Naive thymus-derived CD4-positive, alpha-beta T cell (primary cell): ENCODE data around the gene CREM. TPM values are rescaled to one million over a fixed set of nuclear protein-coding genes. Genes with fewer than 3 reads are reported as not detected.
"Not testable (repeated sequence)": the region's sequence is repeated elsewhere in the genome, so short reads cannot be mapped to it uniquely, and the experiment has no call there.

Experiments
- ATAC-seq: fragments of 150-1000 bp; cut with Tn5 transposase; 2 replicates; pipeline ENCODE4 v1.10.0; 2021; ENCODE audit warnings: mild to moderate bottlenecking, moderate library complexity
- CTCF ChIA-PET: fragments of 350-600 bp; sonication (Branson Sonifier 250); formaldehyde crosslinking; loops from one replicate; lab custom pipeline; 2021; ENCODE audit warnings: antibody characterized with exemption; lab: Charles Lee
- POLR2A ChIA-PET: fragments of 350-600 bp; sonication (Branson Sonifier 250); formaldehyde crosslinking; loops from one replicate; lab custom pipeline; 2021; ENCODE audit warnings: antibody characterized with exemption, inconsistent platforms; lab: Charles Lee
- DNase-seq, 9 donors: peaks; one replicate each; pipeline versions ENCODE4 v3.0.0 to v3.0.0-alpha.2; 2020 to 2022; ENCODE audit warnings: mixed read lengths in 1 of 9
- H3K27ac ChIP-seq: one replicate; pipeline ENCODE4 v1.7.0; 2013; ENCODE audit warnings: mild to moderate bottlenecking, low read depth, low read length, moderate library complexity
- H3K27me3 ChIP-seq, 2 donors: one replicate each; pipeline ENCODE4 v1.7.0; 2013; ENCODE audit warnings: low read length in 2 of 2, mild to moderate bottlenecking in 2 of 2, moderate library complexity in 2 of 2; ENCODE audit not compliant: control insufficient read depth in 2 of 2, insufficient read depth in 2 of 2
- H3K36me3 ChIP-seq, 3 experiments: 1 replicate in 2 of 3; 2 replicates in 1 of 3; pipeline ENCODE4 v1.7.0; 2013; ENCODE audit warnings: low read length in 3 of 3, mild to moderate bottlenecking in 3 of 3, moderate library complexity in 1 of 3; ENCODE audit not compliant: insufficient read depth in 3 of 3, control insufficient read depth in 2 of 3
- H3K4me1 ChIP-seq, 2 donors: one replicate each; pipeline ENCODE4 v1.7.0; 2013; ENCODE audit warnings: low read length in 2 of 2, mild to moderate bottlenecking in 2 of 2, moderate library complexity in 1 of 2; ENCODE audit not compliant: control insufficient read depth in 2 of 2, insufficient read depth in 2 of 2
- H3K4me3 ChIP-seq: 2 replicates; pipeline ENCODE4 v1.7.0; 2013; ENCODE audit warnings: mild to moderate bottlenecking, low read length
- H3K9me3 ChIP-seq, 3 experiments: 1 replicate in 2 of 3; 2 replicates in 1 of 3; pipeline ENCODE4 v1.7.0; 2013; ENCODE audit warnings: low read length in 3 of 3; ENCODE audit not compliant: control insufficient read depth in 2 of 3
- H3K27ac Mint-ChIP-seq, 9 donors: one replicate each; pipeline ENCODE4 v1.8.0; 2020 to 2022; ENCODE audit warnings: mixed read lengths in 9 of 9, mild to moderate bottlenecking in 8 of 9, moderate library complexity in 5 of 9, inconsistent platforms in 2 of 9
- H3K27me3 Mint-ChIP-seq, 5 donors: one replicate each; pipeline ENCODE4 v1.8.0; 2021 to 2022; ENCODE audit warnings: mixed read lengths in 5 of 5, mild to moderate bottlenecking in 1 of 5
- H3K36me3 Mint-ChIP-seq, 5 donors: one replicate each; pipeline ENCODE4 v1.8.0; 2020 to 2022; ENCODE audit warnings: mixed read lengths in 5 of 5, mild to moderate bottlenecking in 3 of 5, inconsistent platforms in 1 of 5
- H3K4me1 Mint-ChIP-seq, 7 donors: one replicate each; pipeline ENCODE4 v1.8.0; 2020 to 2022; ENCODE audit warnings: mixed read lengths in 7 of 7, mild to moderate bottlenecking in 3 of 7, inconsistent platforms in 1 of 7
- H3K4me3 Mint-ChIP-seq, 10 donors: one replicate each; pipeline ENCODE4 v1.8.0; 2020 to 2022; ENCODE audit warnings: mild to moderate bottlenecking in 10 of 10, mixed read lengths in 10 of 10, moderate library complexity in 6 of 10, inconsistent platforms in 2 of 10
- H3K9me3 Mint-ChIP-seq, 11 donors: one replicate each; pipeline ENCODE4 v1.8.0; 2020 to 2022; ENCODE audit warnings: mixed read lengths in 11 of 11, mild to moderate bottlenecking in 4 of 11, inconsistent platforms in 1 of 11, moderate library complexity in 1 of 11
- intact Hi-C, 2 donors: fragments of 100-400 bp; cut with micrococcal nuclease; formaldehyde crosslinking; loops; one replicate each; pipeline ENCODE4 v1.15.1; 2023
- polyA plus RNA-seq, 2 donors: library from polyadenylated mRNA; unstranded; fragments of 300-500 nt; fragmentation: Illumina TruSeq; gene quantifications; one replicate each; pipeline ENCODE4 v1.2.3, GENCODE V29; 2021
- total RNA-seq, 6 experiments: library from RNA in 5 of 6; stranded (reverse) in 5 of 6; gene quantifications; 1 replicate in 5 of 6; 2 replicates in 1 of 6; pipeline ENCODE4 v1.2.3 and lab custom pipeline; 2021 to 2026

The CREM gene
- total RNA-seq, result 10 to 100 TPM; 13.3 to 76.2 (median 31.6) TPM
- polyA plus RNA-seq, result 10 to 100 TPM; 19.1 to 19.7 TPM
- 55.3 reads per million, percentile 73 among the genes with 10 or more reads in this experiment for total RNA-seq (lab: John Stamatoyannopoulos, UW)

- H3K9me3 ChIP-seq, result no peaks in the 10 kb centered on the region
- intact Hi-C loops, result loop anchor here (1.0 to 10.0 kb wide), 10 partner anchors 23 to 516 kb away; partner anchors contain the start of genes CCNY (in 2 of the 2), CUL2 (in 2 of the 2) and FZD8 (in 1 of the 2)
- H3K4me3 Mint-ChIP-seq, result peak within 1 kb of the TSS; percentile 63 to 93 (median 91)
- peaks cover 0 to 4% (median 0%) of the 10 kb centered on the region in 11 donors for H3K9me3 Mint-ChIP-seq
- DNase-seq (peak; percentile 98 to 100 (median 99)), ATAC-seq (peak; percentile 90)
- H3K4me3 ChIP-seq, result peak within 1 kb of the TSS; percentile 84
- peak within 1 kb of the TSS; percentile 100 for H3K27ac ChIP-seq
- H3K36me3 ChIP-seq, result no peaks in the 10 kb centered on the region
- peaks cover 0 to 6% (median 0%) of the 10 kb centered on the region in 5 donors for H3K36me3 Mint-ChIP-seq
- H3K27ac Mint-ChIP-seq, result peak within 1 kb of the TSS; percentile 85 to 99 (median 95)
- ChIA-PET CTCF (interaction anchor here (1.1 to 12.0 kb wide), 3 partner anchors 69 to 95 kb away, joined by 4 to 118 read pairs (median 62); no protein-coding TSS in a partner anchor), POLR2A (interaction anchor here (0.6 to 3.7 kb wide), 20 partner anchors 9 to 202 kb away, joined by 3 to 80 read pairs (median 4); partner anchors contain the start of gene CUL2)
- H3K4me1 ChIP-seq, result peaks cover 17 to 20% of the 10 kb centered on the region in 2 donors
- peaks cover 16 to 61% (median 47%) of the 10 kb centered on the region in 7 donors for H3K4me1 Mint-ChIP-seq
- H3K27me3 Mint-ChIP-seq, result no peaks in the 10 kb centered on the region
- no peaks in the 10 kb centered on the region for H3K27me3 ChIP-seq
These were observed at the start of gene CREM for GRCh38 chr10:35126530-35127288. Gene CREM, plus strand, starts transcription at chr10:35126846. Its CDS starts 10,990 bp downstream, at chr10:35137836.

- CTCF ChIA-PET, result no interaction called here
These were observed 47.4 kb upstream of the CREM start for GRCh38 chr10:35079265-35079664.

GRCh38 chr10:35079763-35080162 lies 46.9 kb upstream of the CREM start:
- ATAC-seq (no peak), DNase-seq (no peak)
- H3K36me3 ChIP-seq, result no peaks in the 10 kb centered on the region
- peaks cover 0 to 6% of the 10 kb centered on the region in 2 donors for H3K4me1 ChIP-seq
- no peak overlapping the region for H3K4me3 ChIP-seq
- CTCF ChIA-PET, result no interaction called here
- no peak overlapping the region for H3K4me3 Mint-ChIP-seq
- peaks cover 0 to 4% (median 0%) of the 10 kb centered on the region in 11 donors for H3K9me3 Mint-ChIP-seq
- peak overlapping the region in 1 of 9 donors; percentile 52 for H3K27ac Mint-ChIP-seq
- no peaks in the 10 kb centered on the region for H3K27me3 Mint-ChIP-seq
- no peaks in the 10 kb centered on the region for H3K9me3 ChIP-seq
- no peaks in the 10 kb centered on the region for H3K27me3 ChIP-seq
- peaks cover 8 to 69% (median 57%) of the 10 kb centered on the region in 7 donors for H3K4me1 Mint-ChIP-seq
- intact Hi-C loops, result no loop called here
- POLR2A ChIA-PET, result no interaction called here
- H3K36me3 Mint-ChIP-seq, result peaks cover 0 to 49% (median 31%) of the 10 kb centered on the region in 5 donors
- no peak overlapping the region for H3K27ac ChIP-seq

More at GRCh38 chr10:35079265-35079664, 47.4 kb upstream of the CREM start:
- Histone ChIP-seq H3K27me3 (no peaks in the 10 kb centered on the region), H3K4me3 (no peak overlapping the region), H3K9me3 (no peaks in the 10 kb centered on the region), H3K4me1 (peaks cover 0 to 6% of the 10 kb centered on the region in 2 donors), H3K27ac (no peak overlapping the region), H3K36me3 (no peaks in the 10 kb centered on the region)
- intact Hi-C loops, result no loop called here
- peaks cover 9 to 66% (median 57%) of the 10 kb centered on the region in 7 donors for H3K4me1 Mint-ChIP-seq
- H3K36me3 Mint-ChIP-seq, result peaks cover 0 to 46% (median 28%) of the 10 kb centered on the region in 5 donors
- H3K27ac Mint-ChIP-seq, result no peak overlapping the region
- H3K4me3 Mint-ChIP-seq, result no peak overlapping the region
- no peaks in the 10 kb centered on the region for H3K27me3 Mint-ChIP-seq
- POLR2A ChIA-PET, result no interaction called here
- DNase-seq, result no peak
- ATAC-seq, result no peak
- H3K9me3 Mint-ChIP-seq, result peaks cover 0 to 4% (median 0%) of the 10 kb centered on the region in 11 donors

DNA sequence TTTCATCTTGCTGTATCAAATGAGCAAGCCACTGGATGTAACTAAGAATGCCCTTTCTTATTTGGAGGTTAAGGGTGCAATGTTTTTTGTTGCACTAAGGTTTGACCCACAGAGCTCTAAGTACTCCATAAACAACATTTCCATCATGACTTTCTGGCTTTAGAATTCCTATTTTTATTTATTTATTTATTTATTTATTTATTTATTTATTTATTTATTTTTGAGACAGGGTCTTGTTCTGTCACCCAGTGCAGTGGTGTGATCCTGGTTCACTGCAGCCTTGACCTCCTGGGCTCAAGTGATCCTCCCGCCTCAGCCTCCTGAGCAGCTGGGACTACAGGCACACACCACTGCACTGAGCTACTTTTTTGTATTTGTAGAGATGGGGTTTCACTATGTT lies 46.4 kb upstream of the CREM start:
- CTCF ChIA-PET, H3K9me3 Mint-ChIP-seq, ATAC-seq, POLR2A ChIA-PET, H3K36me3 ChIP-seq, DNase-seq, intact Hi-C loops, H3K4me3 Mint-ChIP-seq, H3K4me1 ChIP-seq, H3K27me3 ChIP-seq, H3K9me3 ChIP-seq, H3K4me3 ChIP-seq, H3K27me3 Mint-ChIP-seq, H3K27ac Mint-ChIP-seq, H3K27ac ChIP-seq: not testable (repeated sequence)
- Mint-ChIP-seq H3K36me3 (peaks cover 0 to 46% (median 28%) of the 10 kb centered on the region in 5 donors), H3K4me1 (peaks cover 5 to 64% (median 52%) of the 10 kb centered on the region in 7 donors)

DNA sequence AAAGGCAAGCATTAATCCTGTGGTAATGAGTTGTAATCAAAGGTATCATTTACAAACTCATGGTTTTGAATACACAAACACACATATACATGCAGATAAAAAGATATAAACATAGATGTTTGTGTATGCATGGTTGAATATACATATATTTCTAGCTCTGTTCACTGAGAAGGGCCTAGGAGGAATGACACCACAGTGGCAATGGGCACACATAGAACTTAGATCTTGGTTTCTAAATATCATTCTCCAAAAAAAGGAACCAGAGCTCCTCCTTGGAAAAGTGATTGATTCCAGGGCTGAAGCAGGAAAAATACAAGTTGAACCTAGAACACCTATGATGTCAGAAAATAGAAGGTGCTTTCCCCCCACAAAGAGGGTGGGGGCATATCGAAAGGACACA lies 43.4 kb upstream of the CREM start:
- CTCF ChIA-PET, result no interaction called here
- no peak for ATAC-seq
- Histone ChIP-seq H3K4me1 (peaks cover 16 to 24% of the 10 kb centered on the region in 2 donors), H3K27ac (no peak overlapping the region), H3K9me3 (no peaks in the 10 kb centered on the region), H3K36me3 (no peaks in the 10 kb centered on the region), H3K27me3 (no peaks in the 10 kb centered on the region), H3K4me3 (no peak overlapping the region)
- Mint-ChIP-seq H3K4me3 (peak overlapping the region in 2 of 10 donors; percentile 13 to 28), H3K27ac (no peak overlapping the region), H3K27me3 (no peaks in the 10 kb centered on the region), H3K9me3 (peaks cover 0 to 4% (median 0%) of the 10 kb centered on the region in 11 donors), H3K4me1 (peaks cover 24 to 80% (median 72%) of the 10 kb centered on the region in 7 donors), H3K36me3 (peaks cover 7 to 58% (median 33%) of the 10 kb centered on the region in 5 donors)
- DNase-seq, result no peak
- intact Hi-C loops, result no loop called here
- POLR2A ChIA-PET, result no interaction called here

DNA sequence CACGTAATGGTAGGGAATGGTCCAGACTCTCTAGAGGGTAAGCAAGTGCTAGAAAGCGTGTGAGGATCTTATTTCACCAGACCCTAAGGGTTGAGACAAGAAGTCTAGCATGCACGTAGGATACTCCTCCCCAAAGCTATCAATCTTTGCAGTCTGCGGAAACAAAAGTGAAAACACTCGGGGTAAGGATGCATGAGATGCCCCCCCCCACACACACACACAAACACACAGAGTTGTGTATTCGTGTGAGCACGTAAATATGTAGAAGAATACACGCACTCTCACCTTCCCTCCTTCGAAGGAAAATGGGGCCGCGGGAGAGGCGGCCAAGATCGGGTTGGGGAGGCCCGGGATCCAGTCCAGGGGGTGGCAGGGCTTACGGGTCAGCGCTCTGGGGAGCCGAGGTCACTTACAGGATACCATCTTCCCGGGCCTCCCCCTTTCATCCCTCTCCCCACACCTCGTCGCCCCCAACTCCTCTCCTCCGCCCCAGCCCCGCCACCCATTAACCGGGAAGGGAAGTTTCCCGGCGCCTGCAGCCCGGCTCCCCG lies 37.0 kb upstream of the CREM start:
- peaks cover 0 to 5% (median 0%) of the 10 kb centered on the region in 11 donors for H3K9me3 Mint-ChIP-seq
- peaks cover 0 to 4% (median 0%) of the 10 kb centered on the region in 5 donors for H3K27me3 Mint-ChIP-seq
- Histone ChIP-seq H3K4me1 (peaks cover 35 to 42% of the 10 kb centered on the region in 2 donors), H3K27ac (peak overlapping the region; percentile 98), H3K36me3 (peaks cover 0 to 4% (median 0%) of the 10 kb centered on the region in 3 experiments), H3K4me3 (peak overlapping the region; percentile 65), H3K27me3 (no peaks in the 10 kb centered on the region), H3K9me3 (no peaks in the 10 kb centered on the region)
- ATAC-seq, result peak; percentile 2
- intact Hi-C loops, result loop anchor here (1.0 to 10.0 kb wide), 10 partner anchors 37 to 553 kb away; partner anchors contain the start of genes CCNY (in 2 of the 2), CREM (in 1 of the 2) and FZD8 (in 1 of the 2)
- peaks cover 3 to 12% (median 7%) of the 10 kb centered on the region in 5 donors for H3K36me3 Mint-ChIP-seq
- peak in 7 of 9 donors; percentile 2 to 48 (median 37) for DNase-seq
- H3K4me1 Mint-ChIP-seq, result peaks cover 34 to 56% (median 53%) of the 10 kb centered on the region in 7 donors
- H3K4me3 Mint-ChIP-seq, result peak overlapping the region; percentile 84 to 96 (median 93)
- POLR2A ChIA-PET, result interaction anchor here (1.0 to 2.1 kb wide), 7 partner anchors 31 to 115 kb away, joined by 3 to 22 read pairs (median 4); partner anchors contain the start of gene CREM
- peak overlapping the region; percentile 80 to 99 (median 95) for H3K27ac Mint-ChIP-seq
- CTCF ChIA-PET, result interaction anchor here (0.5 kb wide), 1 partner anchor 87 kb away, joined by 3 read pairs; no protein-coding TSS in a partner anchor
